IMR-90 (cell line): Measurements from ENCODE around the gene ACAP2. TPM values are rescaled to one million over a fixed set of nuclear protein-coding genes. Genes with fewer than 3 reads are reported as not detected.

Experiments used
- ATAC-seq: fragments of 200-7000 bp; cut with Tn5 transposase; 2 replicates; pipeline ENCODE4 v1.9.1; 2020; ENCODE audit warnings: low read depth, mild to moderate bottlenecking, moderate library complexity
- BruUV-seq: library from RNA; stranded (reverse); fragments of 400-500 nt; replicated peaks from 2 replicates; lab custom pipeline; 2021; lab: Mats Ljungman, UMichigan
- CTCF ChIA-PET: fragments of 300-600 bp; formaldehyde crosslinking; extraction: SDS; loops from one replicate; lab custom pipeline; 2021; ENCODE audit warnings: antibody characterized with exemption; lab: Yijun Ruan, JAX
- POLR2A ChIA-PET: fragments of 300-600 bp; sonication (Branson Sonifier 250); formaldehyde crosslinking; loops from one replicate; lab custom pipeline; 2022; ENCODE audit warnings: antibody characterized with exemption; ENCODE audit not compliant: unreplicated experiment; lab: Charles Lee
- DNase-seq: peaks from one replicate; pipeline ENCODE4 v3.0.0; 2013
- H2AFZ ChIP-seq: replicated peaks from 2 replicates; pipeline ENCODE3; 2013; ENCODE audit warnings: low read length, mild to moderate bottlenecking; ENCODE audit not compliant: poor library complexity
- H2AK5ac ChIP-seq: 2 replicates; pipeline ENCODE4 v1.6.1; 2013; ENCODE audit warnings: low read depth, low read length, inconsistent platforms
- H2AK9ac ChIP-seq: replicated peaks from 2 replicates; pipeline ENCODE3; 2013; ENCODE audit warnings: mild to moderate bottlenecking, low read depth, low read length, moderate library complexity; ENCODE audit not compliant: poor library complexity
- H2BK120ac ChIP-seq: 2 replicates; pipeline ENCODE4 v1.6.1; 2013; ENCODE audit warnings: low read depth, low read length, inconsistent platforms
- H2BK15ac ChIP-seq: 3 replicates; pipeline ENCODE4 v1.6.1; 2013; ENCODE audit warnings: low read depth, low read length, inconsistent platforms
- H2BK20ac ChIP-seq: 2 replicates; pipeline ENCODE4 v1.6.1; 2013; ENCODE audit warnings: low read depth, mild to moderate bottlenecking, inconsistent platforms, low read length, moderate library complexity
- H2BK5ac ChIP-seq: 2 replicates; pipeline ENCODE4 v1.6.1; 2013; ENCODE audit warnings: mild to moderate bottlenecking, low read depth, low read length, inconsistent platforms; ENCODE audit not compliant: poor library complexity, severe bottlenecking
- H3K14ac ChIP-seq: replicated peaks from 2 replicates; pipeline ENCODE4 v1.6.1; 2013; ENCODE audit warnings: low read depth, low read length, inconsistent platforms
- H3K18ac ChIP-seq: 2 replicates; pipeline ENCODE4 v1.6.1; 2013; ENCODE audit warnings: low read depth, low read length, control low read depth
- H3K23ac ChIP-seq: 2 replicates; pipeline ENCODE4 v1.6.1; 2013; ENCODE audit warnings: low read depth, low read length, inconsistent platforms
- H3K27ac ChIP-seq: 2 replicates; pipeline ENCODE4 v1.5.1; 2013; ENCODE audit warnings: mild to moderate bottlenecking, control low read depth, low read length; ENCODE audit not compliant: insufficient read depth
- H3K27me3 ChIP-seq: 2 replicates; pipeline ENCODE4 v1.6.1; 2013; ENCODE audit warnings: low read length; ENCODE audit not compliant: control insufficient read depth, insufficient read depth
- H3K36me3 ChIP-seq: 2 replicates; pipeline ENCODE4 v1.6.1; 2013; ENCODE audit warnings: low read length, mixed read lengths; ENCODE audit not compliant: control insufficient read depth, insufficient read depth
- H3K4ac ChIP-seq: 2 replicates; pipeline ENCODE4 v1.6.1; 2013; ENCODE audit warnings: low read depth, low read length, inconsistent platforms
- H3K4me1 ChIP-seq: 2 replicates; pipeline ENCODE4 v1.6.1; 2013; ENCODE audit warnings: low read length, mixed read lengths; ENCODE audit not compliant: control insufficient read depth, insufficient read depth
- H3K4me2 ChIP-seq: 2 replicates; pipeline ENCODE4 v1.6.1; 2013; ENCODE audit warnings: low read depth, mild to moderate bottlenecking, control low read depth, low read length, moderate library complexity
- H3K4me3 ChIP-seq: 2 replicates; pipeline ENCODE4 v1.5.1; 2013; ENCODE audit warnings: low read depth, mild to moderate bottlenecking, control low read depth, low read length, moderate library complexity; ENCODE audit not compliant: insufficient read depth
- H3K56ac ChIP-seq: 2 replicates; pipeline ENCODE4 v1.6.1; 2013; ENCODE audit warnings: low read length, inconsistent platforms; ENCODE audit not compliant: insufficient read depth; ENCODE audit errors: extremely low read depth
- H3K79me1 ChIP-seq, 2 experiments: 2 replicates each; pipeline ENCODE4 v1.6.1; 2013; ENCODE audit warnings: low read length in 2 of 2, inconsistent platforms in 1 of 2, low read depth in 1 of 2
- H3K9ac ChIP-seq: 2 replicates; pipeline ENCODE4 v1.6.1; 2013; ENCODE audit warnings: low read depth, low read length, control low read depth
- H3K9me1 ChIP-seq: 2 replicates; pipeline ENCODE4 v1.6.1; 2013; ENCODE audit warnings: low read length, inconsistent platforms; ENCODE audit not compliant: insufficient read depth
- H3K9me3 ChIP-seq: 2 replicates; pipeline ENCODE4 v1.6.1; 2013; ENCODE audit warnings: low read length; ENCODE audit not compliant: control insufficient read depth, insufficient read depth
- H4K20me1 ChIP-seq: 2 replicates; pipeline ENCODE4 v1.6.1; 2013; ENCODE audit warnings: low read length, inconsistent platforms; ENCODE audit not compliant: insufficient read depth
- H4K5ac ChIP-seq: 2 replicates; pipeline ENCODE4 v1.6.1; 2013; ENCODE audit warnings: mild to moderate bottlenecking, low read depth, low read length, control low read depth
- H4K8ac ChIP-seq, 2 experiments: 2 replicates each; pipeline ENCODE4 v1.6.1; 2013; ENCODE audit warnings: low read depth in 2 of 2, low read length in 2 of 2, control low read depth in 1 of 2, inconsistent platforms in 1 of 2
- H4K91ac ChIP-seq: 2 replicates; pipeline ENCODE4 v1.6.1; 2013; ENCODE audit warnings: low read depth, low read length, inconsistent platforms; ENCODE audit not compliant: insufficient read depth
- BHLHE40 ChIP-seq: fragments of 150-350 bp; IDR thresholded peaks from 2 replicates; pipeline ENCODE4 v1.6.1; 2016; ENCODE audit warnings: mild to moderate bottlenecking, low read depth, low read length
- CEBPB ChIP-seq: IDR thresholded peaks from 2 replicates; pipeline ENCODE4 v1.6.1; 2012; ENCODE audit warnings: low read depth, low read length, improper control_type of control experiment
- CHD1 ChIP-seq: IDR thresholded peaks from 2 replicates; pipeline ENCODE4 v1.6.1; 2012; ENCODE audit warnings: low read depth, low read length, improper control_type of control experiment
- FOS ChIP-seq: fragments of 150-350 bp; IDR thresholded peaks from 2 replicates; pipeline ENCODE4 v1.6.1; 2016; ENCODE audit warnings: low read depth, low read length
- MAFK ChIP-seq: IDR thresholded peaks from 2 replicates; pipeline ENCODE4 v1.6.1; 2012; ENCODE audit warnings: low read depth, low read length, improper control_type of control experiment
- MAZ ChIP-seq: IDR thresholded peaks from 2 replicates; pipeline ENCODE4 v1.6.1; 2012; ENCODE audit warnings: low read depth, mild to moderate bottlenecking, low read length, improper control_type of control experiment, moderate library complexity, borderline replicate concordance
- MXI1 ChIP-seq: IDR thresholded peaks from 2 replicates; pipeline ENCODE4 v1.6.1; 2012; ENCODE audit warnings: low read depth, mild to moderate bottlenecking, low read length, moderate library complexity, borderline replicate concordance
- NFE2L2 ChIP-seq: fragments of 150-350 bp; IDR thresholded peaks from 2 replicates; pipeline ENCODE4 v1.6.1; 2016; ENCODE audit warnings: low read depth, mild to moderate bottlenecking, low read length
- POLR2A ChIP-seq: IDR thresholded peaks from 2 replicates; pipeline ENCODE4 v1.6.1; 2012; ENCODE audit warnings: mild to moderate bottlenecking, low read depth, low read length
- RAD21 ChIP-seq: IDR thresholded peaks from 2 replicates; pipeline ENCODE4 v1.6.1; 2012; ENCODE audit warnings: low read length, improper control_type of control experiment
- RFX5 ChIP-seq: IDR thresholded peaks from 2 replicates; pipeline ENCODE4 v1.8.0; 2012; ENCODE audit warnings: low read depth, mild to moderate bottlenecking, low read length, moderate library complexity
- SMC3 ChIP-seq: fragments of 150-350 bp; IDR thresholded peaks from 2 replicates; pipeline ENCODE4 v1.6.1; 2016; ENCODE audit warnings: low read depth, mild to moderate bottlenecking, antibody characterized with exemption, low read length, moderate library complexity
- WGBS, 2 experiments: methylation state at CpG; one replicate each; pipeline versions ENCODE4 v1.1.5 to v1.1.7; 2013; ENCODE audit warnings: missing lambda C conversion rate in 2 of 2; ENCODE audit not compliant: insufficient read length in 1 of 2; ENCODE audit errors: extremely low coverage in 2 of 2; 5-methylcytosine and 5-hydroxymethylcytosine counted together
- dilution Hi-C: fragments of 300-500 bp; cut with HindIII; formaldehyde crosslinking; loops from one replicate; pipeline ENCODE4 v1.14.3; 2018; ENCODE audit warnings: low sequenced_read_pairs; ENCODE audit not compliant: unreplicated experiment
- in situ Hi-C: fragments of 300-500 bp; cut with MboI; formaldehyde crosslinking; loops from 3 replicates; pipeline ENCODE4 v1.14.3; 2019; ENCODE audit warnings: low sequenced_read_pairs, inconsistent platforms, mixed read lengths
- intact Hi-C: fragments of 100-400 bp; cut with micrococcal nuclease; formaldehyde crosslinking; loops from 2 replicates; pipeline ENCODE4 v1.10.0; 2022
- polyA plus RNA-seq, 3 experiments: library from polyadenylated mRNA; depleted of rRNA; stranded (reverse); fragments of >200 nt; gene quantifications; 2 replicates each; pipeline ENCODE4 v1.2.3, GENCODE V29; 2012; ENCODE audit warnings: low replicate concordance in 1 of 3
- total RNA-seq: library from RNA; depleted of rRNA; stranded (reverse); fragments of >200 nt; gene quantifications from 2 replicates; pipeline ENCODE4 v1.2.3, GENCODE V29; 2012
- TF ChIP-seq, protein P1 (sequence below): fragments of 150-350 bp; IDR thresholded peaks from 2 replicates; pipeline ENCODE4 v1.6.1; 2017; ENCODE audit warnings: mild to moderate bottlenecking, antibody characterized with exemption, low read length, low read depth
- TF ChIP-seq, protein P2 (sequence below): fragments of 150-350 bp; IDR thresholded peaks from 2 replicates; pipeline ENCODE4 v1.6.1; 2016; ENCODE audit warnings: low read depth, mild to moderate bottlenecking, low read length, moderate library complexity, borderline replicate concordance
- TF ChIP-seq, protein P3 (sequence below): conservative IDR thresholded peaks from 2 replicates; pipeline ENCODE4 v1.5.1; 2012; ENCODE audit warnings: mild to moderate bottlenecking, low read depth, low read length, improper control_type of control experiment

ACAP2 gene
- total and polyA plus RNA-seq, 2 of the 4 experiments (the other 2 are of a cell fraction): 11.9 to 35.1 TPM

DNA sequence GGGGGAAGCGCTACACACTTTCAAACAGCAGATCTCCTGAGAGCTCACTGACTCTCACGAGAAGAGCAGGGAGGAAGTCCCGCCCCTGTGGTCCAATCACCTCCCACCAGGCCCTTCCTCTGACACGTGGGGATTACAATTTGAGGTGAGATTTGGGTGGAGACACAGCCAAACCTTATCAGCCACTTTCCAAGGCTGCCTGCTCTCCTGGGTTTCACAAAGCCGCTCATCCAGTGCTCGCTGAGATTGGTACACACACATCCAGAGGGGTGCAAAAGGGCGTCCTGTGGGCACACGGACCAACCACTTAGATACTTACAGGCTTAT is 195.0 kb downstream of the ACAP2 start:
- dilution Hi-C loops: no loop called here
- ChIA-PET CTCF (no interaction called here), POLR2A (no interaction called here)

More for the DNA sequence above, 195.0 kb downstream of the ACAP2 start:
- TF ChIP-seq POLR2A: no peak
- TF ChIP-seq CEBPB: no peak
- TF ChIP-seq, protein P1, sequence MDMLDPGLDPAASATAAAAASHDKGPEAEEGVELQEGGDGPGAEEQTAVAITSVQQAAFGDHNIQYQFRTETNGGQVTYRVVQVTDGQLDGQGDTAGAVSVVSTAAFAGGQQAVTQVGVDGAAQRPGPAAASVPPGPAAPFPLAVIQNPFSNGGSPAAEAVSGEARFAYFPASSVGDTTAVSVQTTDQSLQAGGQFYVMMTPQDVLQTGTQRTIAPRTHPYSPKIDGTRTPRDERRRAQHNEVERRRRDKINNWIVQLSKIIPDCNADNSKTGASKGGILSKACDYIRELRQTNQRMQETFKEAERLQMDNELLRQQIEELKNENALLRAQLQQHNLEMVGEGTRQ: no peak
- TF ChIP-seq MXI1: no peak
- TF ChIP-seq, protein P2, sequence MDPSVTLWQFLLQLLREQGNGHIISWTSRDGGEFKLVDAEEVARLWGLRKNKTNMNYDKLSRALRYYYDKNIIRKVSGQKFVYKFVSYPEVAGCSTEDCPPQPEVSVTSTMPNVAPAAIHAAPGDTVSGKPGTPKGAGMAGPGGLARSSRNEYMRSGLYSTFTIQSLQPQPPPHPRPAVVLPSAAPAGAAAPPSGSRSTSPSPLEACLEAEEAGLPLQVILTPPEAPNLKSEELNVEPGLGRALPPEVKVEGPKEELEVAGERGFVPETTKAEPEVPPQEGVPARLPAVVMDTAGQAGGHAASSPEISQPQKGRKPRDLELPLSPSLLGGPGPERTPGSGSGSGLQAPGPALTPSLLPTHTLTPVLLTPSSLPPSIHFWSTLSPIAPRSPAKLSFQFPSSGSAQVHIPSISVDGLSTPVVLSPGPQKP: no peak
- TF ChIP-seq, protein P3, sequence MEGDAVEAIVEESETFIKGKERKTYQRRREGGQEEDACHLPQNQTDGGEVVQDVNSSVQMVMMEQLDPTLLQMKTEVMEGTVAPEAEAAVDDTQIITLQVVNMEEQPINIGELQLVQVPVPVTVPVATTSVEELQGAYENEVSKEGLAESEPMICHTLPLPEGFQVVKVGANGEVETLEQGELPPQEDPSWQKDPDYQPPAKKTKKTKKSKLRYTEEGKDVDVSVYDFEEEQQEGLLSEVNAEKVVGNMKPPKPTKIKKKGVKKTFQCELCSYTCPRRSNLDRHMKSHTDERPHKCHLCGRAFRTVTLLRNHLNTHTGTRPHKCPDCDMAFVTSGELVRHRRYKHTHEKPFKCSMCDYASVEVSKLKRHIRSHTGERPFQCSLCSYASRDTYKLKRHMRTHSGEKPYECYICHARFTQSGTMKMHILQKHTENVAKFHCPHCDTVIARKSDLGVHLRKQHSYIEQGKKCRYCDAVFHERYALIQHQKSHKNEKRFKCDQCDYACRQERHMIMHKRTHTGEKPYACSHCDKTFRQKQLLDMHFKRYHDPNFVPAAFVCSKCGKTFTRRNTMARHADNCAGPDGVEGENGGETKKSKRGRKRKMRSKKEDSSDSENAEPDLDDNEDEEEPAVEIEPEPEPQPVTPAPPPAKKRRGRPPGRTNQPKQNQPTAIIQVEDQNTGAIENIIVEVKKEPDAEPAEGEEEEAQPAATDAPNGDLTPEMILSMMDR: no peak
- no peak for TF ChIP-seq MAFK
- no peak for TF ChIP-seq MAZ
- TF ChIP-seq FOS: no peak
- TF ChIP-seq RFX5: no peak
- TF ChIP-seq RAD21: no peak
- no peak for TF ChIP-seq NFE2L2
- no peak for TF ChIP-seq CHD1
- no peak for TF ChIP-seq BHLHE40
- no peak for TF ChIP-seq SMC3
- Histone ChIP-seq H3K27me3 (no peaks in the 10 kb centered on the region), H2AK9ac (no peak overlapping the region), H3K18ac (no peak overlapping the region), H4K5ac (no peak overlapping the region), H2BK15ac (no peak overlapping the region), H3K4me2 (no peak overlapping the region), H3K14ac (no peak overlapping the region), H3K9me3 (no peaks in the 10 kb centered on the region), H3K79me1 (peaks cover 20 to 56% of the 10 kb centered on the region in 2 experiments), H3K36me3 (peaks cover 1% of the 10 kb centered on the region; the same call in 1 of the 2 replicates), H2BK5ac (no peak overlapping the region), H2BK20ac (no peak overlapping the region), H4K20me1 (peaks cover 10% of the 10 kb centered on the region), H4K8ac (no peak overlapping the region), H2AK5ac (no peak overlapping the region), H3K4me1 (peaks cover 5% of the 10 kb centered on the region; the same call in 1 of the 2 replicates), H3K4ac (no peak overlapping the region), H3K56ac (no peak overlapping the region), H4K91ac (no peak overlapping the region), H3K4me3 (no peak overlapping the region), H2BK120ac (no peak overlapping the region), H3K23ac (no peak overlapping the region), H2AFZ (no peak overlapping the region), H3K9ac (no peak overlapping the region), H3K9me1 (peaks cover 12% of the 10 kb centered on the region), H3K27ac (no peak overlapping the region)
- no TSS peak for BruUV-seq
- ATAC-seq (no peak), DNase-seq (no peak)
- no CpG with 5 or more reads among the region's 8 CpGs for WGBS, 2 experiments
- intact Hi-C loops (no loop called here), in situ Hi-C loops (no loop called here)
